VCaP (cell line): ENCODE results near the gene RUNX2.

Experiments
- H3K27ac ChIP-seq: fragments of 450-650 bp; 2 replicates; pipeline ENCODE4 v1.5.1; 2017
- TF ChIP-seq, protein P1 (sequence below): fragments of 450-650 bp; conservative IDR thresholded peaks from 2 replicates; pipeline ENCODE4 v1.5.1; 2017; ENCODE audit warnings: mild to moderate bottlenecking, moderate library complexity

Gene RUNX2

DNA sequence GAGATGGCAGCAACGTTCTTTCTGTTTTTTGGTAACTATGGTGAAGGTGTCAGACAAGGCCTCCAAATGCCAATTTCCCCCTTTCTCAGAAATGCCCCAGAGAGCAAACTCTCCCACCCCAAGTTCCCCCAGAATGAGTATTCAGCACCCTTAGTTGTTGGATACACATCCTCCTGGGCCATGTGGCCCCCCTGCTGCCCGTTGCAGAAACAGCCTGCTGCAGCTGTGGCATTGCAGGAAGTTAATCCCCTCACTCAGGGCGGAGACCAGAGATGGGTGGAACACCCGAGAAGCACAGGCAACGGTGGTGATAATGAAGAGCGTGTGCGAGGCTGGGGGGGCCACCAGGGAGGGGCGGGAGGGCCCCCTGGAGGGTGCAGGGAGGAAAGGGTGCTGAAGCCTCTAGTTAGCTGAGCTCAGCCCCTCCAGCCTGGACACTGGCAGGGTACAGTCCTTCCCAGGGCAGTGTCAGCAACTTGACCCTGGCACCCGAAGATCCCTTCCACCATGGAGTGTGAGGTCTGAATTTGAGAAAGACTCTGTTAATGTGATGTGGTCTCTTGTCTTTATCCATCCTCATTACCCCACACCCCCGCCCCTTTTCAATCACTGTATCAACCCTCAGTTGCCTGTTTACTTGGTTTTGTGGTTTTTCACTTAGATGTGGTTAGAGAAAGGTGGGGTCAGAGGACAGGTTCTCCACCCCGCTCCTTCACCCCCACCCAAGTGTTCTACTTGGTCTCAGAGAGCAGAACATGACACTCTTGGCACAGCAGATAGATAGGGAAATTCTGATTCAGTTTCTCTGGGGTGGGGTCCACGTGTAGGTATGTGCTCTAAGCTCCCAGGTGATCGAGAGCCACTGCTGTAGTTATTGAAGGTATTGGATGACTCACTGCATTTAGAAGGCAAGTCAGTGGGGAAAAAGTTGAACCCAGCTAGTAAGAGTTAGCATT lies 258.4 kb downstream of the RUNX2 start:
- H3K27ac ChIP-seq, result no peak overlapping the region
- TF ChIP-seq, protein P1, sequence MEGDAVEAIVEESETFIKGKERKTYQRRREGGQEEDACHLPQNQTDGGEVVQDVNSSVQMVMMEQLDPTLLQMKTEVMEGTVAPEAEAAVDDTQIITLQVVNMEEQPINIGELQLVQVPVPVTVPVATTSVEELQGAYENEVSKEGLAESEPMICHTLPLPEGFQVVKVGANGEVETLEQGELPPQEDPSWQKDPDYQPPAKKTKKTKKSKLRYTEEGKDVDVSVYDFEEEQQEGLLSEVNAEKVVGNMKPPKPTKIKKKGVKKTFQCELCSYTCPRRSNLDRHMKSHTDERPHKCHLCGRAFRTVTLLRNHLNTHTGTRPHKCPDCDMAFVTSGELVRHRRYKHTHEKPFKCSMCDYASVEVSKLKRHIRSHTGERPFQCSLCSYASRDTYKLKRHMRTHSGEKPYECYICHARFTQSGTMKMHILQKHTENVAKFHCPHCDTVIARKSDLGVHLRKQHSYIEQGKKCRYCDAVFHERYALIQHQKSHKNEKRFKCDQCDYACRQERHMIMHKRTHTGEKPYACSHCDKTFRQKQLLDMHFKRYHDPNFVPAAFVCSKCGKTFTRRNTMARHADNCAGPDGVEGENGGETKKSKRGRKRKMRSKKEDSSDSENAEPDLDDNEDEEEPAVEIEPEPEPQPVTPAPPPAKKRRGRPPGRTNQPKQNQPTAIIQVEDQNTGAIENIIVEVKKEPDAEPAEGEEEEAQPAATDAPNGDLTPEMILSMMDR, result no peak

DNA sequence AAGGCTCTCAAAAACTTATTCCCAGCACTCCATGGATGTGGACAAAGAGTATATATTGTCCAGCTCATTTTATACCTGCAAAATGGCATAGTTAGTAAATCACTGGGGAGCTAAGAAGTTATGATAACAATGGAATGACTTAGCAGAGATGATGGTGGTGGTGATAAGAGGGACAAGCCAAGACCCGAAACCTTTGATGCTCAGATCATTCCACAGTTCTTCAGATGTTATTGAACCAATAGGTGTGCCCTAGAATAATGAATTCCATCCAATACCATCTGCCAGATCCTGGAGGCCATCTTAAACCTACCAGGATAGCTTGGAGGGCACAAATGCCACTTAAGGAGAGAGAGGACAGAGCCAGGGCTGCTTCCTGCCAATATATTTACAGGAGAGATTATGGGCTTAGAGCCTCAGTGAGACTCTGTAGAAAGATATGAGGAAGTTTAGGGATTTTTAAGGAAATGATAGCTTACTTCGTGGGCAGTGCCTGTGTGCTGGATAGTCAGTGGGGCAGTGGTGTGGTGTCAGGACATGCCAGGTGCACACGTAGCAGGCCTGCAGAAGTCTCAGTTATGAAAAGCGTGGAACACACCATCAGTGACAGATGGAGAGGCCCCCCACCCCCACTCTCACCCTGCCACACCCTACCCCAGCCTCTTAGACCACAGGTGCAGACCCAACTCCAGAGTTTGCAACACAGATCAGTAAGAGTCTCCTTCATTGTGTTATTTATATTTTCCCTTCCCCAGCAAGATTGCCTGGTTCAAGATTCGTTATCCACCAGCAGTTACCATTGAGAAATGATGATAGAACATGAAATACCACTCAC lies 259.3 kb downstream of the RUNX2 start:
- H3K27ac ChIP-seq, result no peak overlapping the region
- TF ChIP-seq, protein P1, result no peak

DNA sequence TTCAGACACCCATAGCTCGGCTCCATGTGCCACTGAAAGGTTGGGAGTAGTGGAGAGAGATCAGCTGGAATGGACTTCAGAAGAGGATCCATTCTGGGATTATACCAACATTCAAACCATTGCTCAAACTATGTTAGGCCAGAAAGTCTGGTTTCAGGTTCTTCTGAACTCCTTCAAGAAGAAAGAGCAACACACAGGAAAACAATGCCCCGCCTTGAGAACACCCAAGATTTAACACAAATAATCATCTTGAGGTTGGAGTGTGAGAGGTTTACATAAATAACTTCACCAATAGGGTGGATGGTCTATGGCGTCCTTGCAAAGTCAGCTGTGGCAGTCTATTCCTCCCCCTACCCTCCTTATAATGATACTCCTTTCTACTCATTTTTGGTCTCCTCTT lies 261.2 kb downstream of the RUNX2 start:
- TF ChIP-seq, protein P1, result no peak

DNA sequence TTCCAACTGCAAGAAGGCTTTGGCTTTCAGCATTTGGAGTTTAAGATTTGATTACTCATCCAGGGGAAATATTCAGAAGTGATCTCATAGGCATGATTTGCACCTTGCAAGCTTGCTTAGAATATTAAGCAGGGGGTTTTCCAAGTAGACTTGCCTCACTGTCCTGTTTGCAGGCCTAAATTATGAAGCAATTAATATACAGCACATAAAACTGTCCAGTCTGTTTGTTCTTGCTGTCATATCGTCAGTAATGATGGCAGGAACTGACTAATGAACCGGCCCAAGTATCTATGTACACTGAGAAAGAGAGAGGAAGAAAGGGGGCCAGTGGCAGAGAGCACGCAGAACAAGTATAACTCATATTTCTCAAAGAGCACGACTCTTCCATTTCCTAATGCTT lies 262.1 kb downstream of the RUNX2 start:
- H3K27ac ChIP-seq, result peak overlapping the region; percentile 78
- TF ChIP-seq, protein P1, result no peak

More for the DNA sequence above, 261.2 kb downstream of the RUNX2 start:
- peak overlapping the region; percentile 78 for H3K27ac ChIP-seq

DNA sequence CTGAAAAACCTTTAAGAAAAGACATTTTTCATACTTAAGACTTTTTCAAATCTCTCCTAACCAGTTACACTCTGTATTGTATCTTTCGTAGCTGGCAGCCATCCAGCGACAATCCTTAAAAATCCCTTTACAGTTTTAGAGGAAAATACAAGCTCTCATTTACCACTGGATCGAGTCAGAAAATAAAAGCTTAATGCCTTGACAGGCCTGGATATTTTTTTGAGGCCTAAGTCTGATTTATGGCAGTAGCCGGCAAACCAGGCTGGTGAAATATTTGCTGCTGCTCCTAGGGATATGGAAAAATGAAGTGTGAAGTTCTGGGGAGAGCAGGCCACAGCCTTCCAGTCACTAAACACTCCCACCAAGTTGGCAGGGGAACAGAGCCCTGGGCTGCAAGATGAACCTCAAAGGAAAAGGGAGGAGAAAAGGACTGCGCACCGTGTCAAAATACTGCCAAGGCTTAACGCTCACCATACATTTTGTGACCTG lies 262.6 kb downstream of the RUNX2 start:
- peak overlapping the region; percentile 78 for H3K27ac ChIP-seq
- TF ChIP-seq, protein P1, result no peak

DNA sequence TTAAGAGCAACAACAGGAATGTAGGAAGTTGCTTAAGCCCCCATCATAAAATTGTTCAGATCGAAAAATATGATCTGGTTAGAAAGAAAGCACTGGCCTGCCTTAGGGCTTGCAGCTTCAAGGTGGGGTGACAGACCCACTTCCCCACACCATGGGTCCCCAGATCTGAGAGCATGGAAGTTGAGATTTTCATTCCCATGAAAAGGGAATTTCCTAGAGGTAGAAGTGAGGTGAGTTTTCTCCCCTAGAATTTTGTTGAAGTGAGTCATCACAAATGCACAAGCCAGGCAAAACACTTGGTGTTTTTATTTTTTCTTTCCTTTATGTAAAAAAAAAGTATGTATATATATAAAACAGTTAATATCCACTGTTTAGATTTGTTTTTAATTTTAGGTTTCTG lies 263.2 kb downstream of the RUNX2 start:
- H3K27ac ChIP-seq, result peak overlapping the region; percentile 78
- TF ChIP-seq, protein P1, result no peak

DNA sequence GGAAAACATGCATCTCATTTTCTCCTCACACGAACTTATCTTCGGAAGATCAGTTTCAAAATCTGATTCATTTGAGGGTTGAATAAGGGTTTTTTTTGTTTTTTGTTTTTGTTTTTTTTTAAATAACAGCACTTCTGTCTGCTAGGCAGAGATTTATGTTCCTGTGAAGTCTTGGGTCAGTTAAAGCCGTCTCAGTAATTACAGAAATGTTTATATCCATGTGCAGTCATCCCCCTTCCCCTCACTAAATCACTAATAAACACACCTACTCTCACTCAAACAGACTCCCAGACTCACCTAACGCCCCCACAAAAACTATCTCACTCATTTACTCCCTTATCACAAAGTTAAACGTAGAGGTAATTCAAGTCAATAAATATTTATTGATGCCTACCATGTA lies 263.8 kb downstream of the RUNX2 start:
- no peak overlapping the region for H3K27ac ChIP-seq
- TF ChIP-seq, protein P1, result no peak
